ENCODE data around the gene ERBB2.

Gene ERBB2

GRCh38 chr17:39702901-39703893, 3.3 kb downstream of the ERBB2 start:
- TF ChIP-seq CTCF (conservative IDR thresholded peaks at IDR 0.05) (no peak), ZFX (IDR thresholded peaks at IDR 0.05) (no peak)
- H3K27ac ChIP-seq, result peak overlapping the region; percentile 96

DNA sequence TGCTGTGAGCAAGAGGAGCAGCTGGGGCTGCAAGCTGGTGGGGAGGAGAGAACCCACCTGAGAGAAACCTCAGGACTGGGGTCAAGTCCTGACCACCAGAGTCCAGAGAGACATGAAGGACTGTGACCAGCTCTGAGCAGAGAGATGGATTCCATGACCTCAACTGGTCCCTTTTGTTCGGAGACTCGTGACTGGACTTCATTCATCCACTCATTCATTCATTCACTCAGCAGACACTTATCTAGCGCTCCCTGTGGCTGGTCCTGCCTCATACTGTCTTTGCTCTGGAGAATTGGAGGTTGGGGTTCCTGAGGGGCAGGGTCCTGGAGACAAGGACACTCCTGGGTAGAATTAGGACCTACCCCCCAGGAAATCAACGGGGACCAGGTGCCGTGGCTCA, 4.0 kb downstream of the ERBB2 start:
- H3K27ac ChIP-seq, result peak overlapping the region; percentile 96
- no peak for TF ChIP-seq CTCF (conservative IDR thresholded peaks at IDR 0.05)
- TF ChIP-seq ZFX (IDR thresholded peaks at IDR 0.05), result no peak

- TF ChIP-seq ZFX (IDR thresholded peaks at IDR 0.05), result no peak
- no peak; the same call in 1 of the 2 replicates for TF ChIP-seq CTCF (conservative IDR thresholded peaks at IDR 0.05)
- H3K27ac ChIP-seq, result peak overlapping the region; percentile 96
Observed at GRCh38 chr17:39704821-39705551, 5.1 kb downstream of the ERBB2 start.

- peak overlapping the region; percentile 96 for H3K27ac ChIP-seq
- no peak for TF ChIP-seq ZFX (IDR thresholded peaks at IDR 0.05)
- TF ChIP-seq CTCF (conservative IDR thresholded peaks at IDR 0.05), result no peak
Observed at GRCh38 chr17:39705786-39706348, 6.0 kb downstream of the ERBB2 start.

DNA sequence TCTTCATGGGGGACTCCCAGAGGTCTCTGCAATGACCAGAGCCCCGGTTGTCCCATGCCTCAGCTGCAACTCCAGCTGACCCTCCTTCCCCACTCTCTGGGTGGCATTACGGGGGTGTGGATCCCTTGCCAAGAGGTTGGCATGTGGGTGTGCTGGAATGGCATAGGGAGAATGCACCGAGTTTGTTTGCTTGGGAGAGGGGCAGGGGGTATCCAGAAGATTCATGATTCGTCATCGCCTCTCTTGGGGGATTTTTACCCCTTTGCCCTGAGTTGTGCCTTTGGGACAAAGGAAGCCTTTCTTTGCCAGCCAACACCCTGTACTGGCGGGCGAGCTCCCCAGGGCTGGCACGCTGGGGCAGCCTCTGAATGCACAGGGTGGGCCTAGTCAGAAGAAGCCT, 6.5 kb downstream of the ERBB2 start:
- H3K27ac ChIP-seq, result peak overlapping the region; percentile 96
- no peak for TF ChIP-seq ZFX (IDR thresholded peaks at IDR 0.05)
- TF ChIP-seq CTCF (conservative IDR thresholded peaks at IDR 0.05), result no peak

DNA sequence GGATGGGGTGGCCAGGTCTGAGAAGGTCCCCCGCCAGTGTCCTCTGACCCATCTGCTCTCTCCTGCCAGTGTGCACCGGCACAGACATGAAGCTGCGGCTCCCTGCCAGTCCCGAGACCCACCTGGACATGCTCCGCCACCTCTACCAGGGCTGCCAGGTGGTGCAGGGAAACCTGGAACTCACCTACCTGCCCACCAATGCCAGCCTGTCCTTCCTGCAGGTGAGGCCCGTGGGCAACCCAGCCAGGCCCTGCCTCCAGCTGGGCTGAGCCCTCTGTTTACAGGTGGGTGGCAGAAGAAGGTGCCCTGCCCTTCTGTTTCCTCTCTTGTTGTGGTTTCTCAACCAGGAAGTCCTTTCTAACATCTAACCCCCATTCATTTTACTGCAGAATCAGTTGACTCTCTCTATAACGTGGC, 7.1 kb downstream of the ERBB2 start:
- peak overlapping the region; percentile 96 for H3K27ac ChIP-seq
- TF ChIP-seq ZFX (IDR thresholded peaks at IDR 0.05), result no peak
- no peak for TF ChIP-seq CTCF (conservative IDR thresholded peaks at IDR 0.05)
